Fibroblast of mammary gland (primary cell): ENCODE results near the gene KTN1.
A peak's percentile ranks its signal among the peaks of the same experiment; 100 is the strongest.

Experiments used
- DNase-seq: peaks from one replicate; pipeline ENCODE4 v3.0.0-alpha.2; 2010; ENCODE audit warnings: low read depth
- H3K4me3 ChIP-seq: 2 replicates; pipeline ENCODE4 v1.5.1; 2011; ENCODE audit warnings: low read depth, mild to moderate bottlenecking, low read length, moderate library complexity; ENCODE audit not compliant: control insufficient read depth
- TF ChIP-seq, protein P1 (sequence below): conservative IDR thresholded peaks from 2 replicates; pipeline ENCODE4 v1.5.1; 2011; ENCODE audit warnings: low read depth, low read length, inconsistent platforms; ENCODE audit not compliant: control insufficient read depth, insufficient read depth

The KTN1 gene

GRCh38 chr14:55582746-55583145 is 2.7 kb downstream of the KTN1 start:
- no peak for DNase-seq
- TF ChIP-seq, protein P1, sequence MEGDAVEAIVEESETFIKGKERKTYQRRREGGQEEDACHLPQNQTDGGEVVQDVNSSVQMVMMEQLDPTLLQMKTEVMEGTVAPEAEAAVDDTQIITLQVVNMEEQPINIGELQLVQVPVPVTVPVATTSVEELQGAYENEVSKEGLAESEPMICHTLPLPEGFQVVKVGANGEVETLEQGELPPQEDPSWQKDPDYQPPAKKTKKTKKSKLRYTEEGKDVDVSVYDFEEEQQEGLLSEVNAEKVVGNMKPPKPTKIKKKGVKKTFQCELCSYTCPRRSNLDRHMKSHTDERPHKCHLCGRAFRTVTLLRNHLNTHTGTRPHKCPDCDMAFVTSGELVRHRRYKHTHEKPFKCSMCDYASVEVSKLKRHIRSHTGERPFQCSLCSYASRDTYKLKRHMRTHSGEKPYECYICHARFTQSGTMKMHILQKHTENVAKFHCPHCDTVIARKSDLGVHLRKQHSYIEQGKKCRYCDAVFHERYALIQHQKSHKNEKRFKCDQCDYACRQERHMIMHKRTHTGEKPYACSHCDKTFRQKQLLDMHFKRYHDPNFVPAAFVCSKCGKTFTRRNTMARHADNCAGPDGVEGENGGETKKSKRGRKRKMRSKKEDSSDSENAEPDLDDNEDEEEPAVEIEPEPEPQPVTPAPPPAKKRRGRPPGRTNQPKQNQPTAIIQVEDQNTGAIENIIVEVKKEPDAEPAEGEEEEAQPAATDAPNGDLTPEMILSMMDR, result no peak
- H3K4me3 ChIP-seq, result no peak overlapping the region

- TF ChIP-seq, protein P1, result no peak
- H3K4me3 ChIP-seq, result no peak overlapping the region
- no peak for DNase-seq
Observed at GRCh38 chr14:55583942-55584468, 4.0 kb downstream of the KTN1 start.

GRCh38 chr14:55585854-55586253 is 5.8 kb downstream of the KTN1 start:
- no peak overlapping the region for H3K4me3 ChIP-seq
- peak; percentile 62 for DNase-seq
- TF ChIP-seq, protein P1, result no peak

- TF ChIP-seq, protein P1, result no peak
- no peak overlapping the region for H3K4me3 ChIP-seq
- DNase-seq, result no peak
Observed at GRCh38 chr14:55586411-55586810, 6.4 kb downstream of the KTN1 start.

DNA sequence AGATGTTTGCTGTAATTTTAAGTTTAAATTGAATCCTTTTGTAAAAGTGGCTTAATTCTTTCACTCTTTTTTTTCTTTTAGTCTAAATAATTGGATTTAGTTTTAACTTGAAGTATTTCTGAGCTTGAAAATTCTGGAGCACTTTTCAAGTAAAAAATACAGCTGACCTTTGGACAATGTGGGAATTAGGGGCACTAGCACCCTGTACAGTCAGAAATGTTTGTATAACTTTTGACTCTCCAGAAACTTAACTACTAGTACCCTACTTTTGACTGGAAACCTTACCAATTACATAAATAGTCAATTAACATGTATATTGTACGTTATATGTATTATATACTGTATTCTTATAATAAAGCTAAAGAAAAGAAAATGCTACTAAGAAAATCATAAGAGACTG is 7.8 kb downstream of the KTN1 start:
- TF ChIP-seq, protein P1, result no peak

GRCh38 chr14:55588259-55588699 is 8.3 kb downstream of the KTN1 start:
- no peak overlapping the region for H3K4me3 ChIP-seq
- DNase-seq, result peak; percentile 66

More for the DNA sequence above, 7.8 kb downstream of the KTN1 start:
- DNase-seq, result no peak
- no peak overlapping the region for H3K4me3 ChIP-seq

More at GRCh38 chr14:55588259-55588699, 8.3 kb downstream of the KTN1 start:
- TF ChIP-seq, protein P1, result no peak
